Mesenchymal stem cell (in vitro differentiated cells and primary cell): ENCODE data around the gene KCNAB2. TPM values are rescaled to one million over a fixed set of nuclear protein-coding genes. Genes with fewer than 3 reads are reported as not detected.

ENCODE experiments used
- DNase-seq: peaks from one replicate; pipeline ENCODE4 v3.0.0-alpha.2; 2013
- H2AFZ ChIP-seq: one replicate; pipeline ENCODE4 v1.6.1; 2013; ENCODE audit warnings: low read depth, mild to moderate bottlenecking, control low read depth, inconsistent platforms, low read length, moderate library complexity
- H2AK5ac ChIP-seq: 2 replicates; pipeline ENCODE4 v1.6.1; 2013; ENCODE audit warnings: low read length, moderate library complexity, mild to moderate bottlenecking, inconsistent platforms; ENCODE audit not compliant: severe bottlenecking
- H2BK120ac ChIP-seq: one replicate; pipeline ENCODE4 v1.6.1; 2013; ENCODE audit warnings: low read depth, mild to moderate bottlenecking, inconsistent platforms, low read length, moderate library complexity
- H2BK12ac ChIP-seq, 2 experiments: one replicate each; pipeline ENCODE4 v1.6.1; 2013; ENCODE audit warnings: inconsistent platforms in 2 of 2, low read length in 2 of 2, mild to moderate bottlenecking in 2 of 2, moderate library complexity in 2 of 2, control low read depth in 1 of 2
- H2BK15ac ChIP-seq: one replicate; pipeline ENCODE4 v1.6.1; 2013; ENCODE audit warnings: mild to moderate bottlenecking, low read depth, inconsistent platforms; ENCODE audit not compliant: poor library complexity, severe bottlenecking
- H2BK5ac ChIP-seq: 2 replicates; pipeline ENCODE4 v1.6.1; 2013; ENCODE audit warnings: low read depth, mild to moderate bottlenecking, low read length, control low read depth, inconsistent platforms; ENCODE audit not compliant: poor library complexity, severe bottlenecking
- H3K14ac ChIP-seq, 2 experiments: one replicate each; pipeline ENCODE4 v1.6.1; 2013; ENCODE audit warnings: inconsistent platforms in 2 of 2, low read length in 2 of 2, control low read depth in 1 of 2, mild to moderate bottlenecking in 1 of 2, moderate library complexity in 1 of 2
- H3K18ac ChIP-seq, 2 experiments: one replicate each; pipeline ENCODE4 v1.6.1; 2013; ENCODE audit warnings: inconsistent platforms in 2 of 2, low read length in 2 of 2, control low read depth in 1 of 2, low read depth in 1 of 2, mild to moderate bottlenecking in 1 of 2
- H3K23ac ChIP-seq, 2 experiments: one replicate each; pipeline ENCODE4 v1.6.1; 2013; ENCODE audit warnings: inconsistent platforms in 2 of 2, low read length in 2 of 2, mild to moderate bottlenecking in 2 of 2, moderate library complexity in 2 of 2, control low read depth in 1 of 2
- H3K27ac ChIP-seq: 2 replicates; pipeline ENCODE4 v1.5.1; 2013; ENCODE audit warnings: mild to moderate bottlenecking, moderate library complexity, low read length, control low read depth, inconsistent platforms; ENCODE audit not compliant: poor library complexity, severe bottlenecking
- H3K27me3 ChIP-seq, 2 experiments: 2 replicates each; pipeline versions ENCODE4 v1.6.1 to v1.7.0; 2013; ENCODE audit warnings: low read length in 2 of 2, mild to moderate bottlenecking in 2 of 2, moderate library complexity in 2 of 2, control low read depth in 1 of 2, inconsistent platforms in 1 of 2; ENCODE audit not compliant: control insufficient read depth in 1 of 2, insufficient read depth in 1 of 2
- H3K36me3 ChIP-seq, 2 experiments: 2 replicates each; pipeline versions ENCODE4 v1.6.1 to v1.7.0; 2013; ENCODE audit warnings: low read length in 2 of 2, control low read depth in 1 of 2, inconsistent platforms in 1 of 2, low read depth in 1 of 2, mild to moderate bottlenecking in 1 of 2; ENCODE audit not compliant: insufficient read depth in 2 of 2, control insufficient read depth in 1 of 2
- H3K4ac ChIP-seq, 2 experiments: one replicate each; pipeline ENCODE4 v1.6.1; 2013; ENCODE audit warnings: inconsistent platforms in 2 of 2, low read length in 2 of 2, mild to moderate bottlenecking in 2 of 2, moderate library complexity in 2 of 2, control low read depth in 1 of 2, low read depth in 1 of 2
- H3K4me1 ChIP-seq: 2 replicates; pipeline ENCODE4 v1.6.1; 2013; ENCODE audit warnings: low read depth, low read length, control low read depth; ENCODE audit not compliant: control insufficient read depth, insufficient read depth
- H3K4me2 ChIP-seq: 2 replicates; pipeline ENCODE4 v1.6.1; 2013; ENCODE audit warnings: low read length, mild to moderate bottlenecking, inconsistent platforms; ENCODE audit not compliant: poor library complexity, severe bottlenecking
- H3K4me3 ChIP-seq, 2 experiments: 2 replicates each; pipeline versions ENCODE4 v1.5.1 to v1.7.0; 2013; ENCODE audit warnings: low read length in 2 of 2, mild to moderate bottlenecking in 2 of 2, control low read depth in 1 of 2, low read depth in 1 of 2; ENCODE audit not compliant: insufficient read depth in 1 of 2
- H3K79me1 ChIP-seq: replicated peaks from 2 replicates; pipeline ENCODE4 v1.6.1; 2013; ENCODE audit warnings: mild to moderate bottlenecking, control low read depth, low read length, inconsistent platforms; ENCODE audit not compliant: poor library complexity, severe bottlenecking
- H3K9ac ChIP-seq: 2 replicates; pipeline ENCODE4 v1.7.0; 2013; ENCODE audit warnings: mild to moderate bottlenecking, low read length, moderate library complexity
- H3K9me3 ChIP-seq: 2 replicates; pipeline ENCODE4 v1.7.0; 2013; ENCODE audit warnings: mild to moderate bottlenecking, low read length; ENCODE audit not compliant: control insufficient read depth
- H4K8ac ChIP-seq: one replicate; pipeline ENCODE4 v1.6.1; 2013; ENCODE audit warnings: inconsistent platforms, mild to moderate bottlenecking, low read length, moderate library complexity
- H4K91ac ChIP-seq: one replicate; pipeline ENCODE4 v1.6.1; 2013; ENCODE audit warnings: mild to moderate bottlenecking, low read length, inconsistent platforms
- WGBS: methylation state at CpG from one replicate; pipeline ENCODE4 v1.1.7; 2013; ENCODE audit warnings: mixed read lengths; 5-methylcytosine and 5-hydroxymethylcytosine counted together
- polyA plus RNA-seq, 2 experiments: library from polyadenylated mRNA; stranded (reverse); fragments of 200-250 nt; gene quantifications; one replicate each; pipeline ENCODE4 v1.2.3, GENCODE V29; 2013

Gene KCNAB2
- polyA plus RNA-seq (2013, experiment 1 of 2) = 1.0 TPM
- 0.92 TPM for polyA plus RNA-seq (2013, experiment 2 of 2)

- H4K8ac ChIP-seq = no peak within 1 kb of the TSS
- no peak within 1 kb of the TSS for H2AK5ac ChIP-seq
- no peak within 1 kb of the TSS for H3K4me2 ChIP-seq
- H3K4me1 ChIP-seq = no peaks in the 10 kb centered on the region
- H3K27ac ChIP-seq = no peak within 1 kb of the TSS
- no peak within 1 kb of the TSS for H4K91ac ChIP-seq
- no peak within 1 kb of the TSS for H3K9ac ChIP-seq
- no peak within 1 kb of the TSS for H3K23ac ChIP-seq
- no peak within 1 kb of the TSS for H2BK120ac ChIP-seq
- no peak for DNase-seq
- H2BK5ac ChIP-seq = no peak within 1 kb of the TSS
- H2AFZ ChIP-seq = no peak within 1 kb of the TSS
- no peaks in the 10 kb centered on the region for H3K9me3 ChIP-seq
- WGBS = 84% methylated on average over 15 of the region's 15 CpGs
- H3K36me3 ChIP-seq = no peaks in the 10 kb centered on the region
- H2BK12ac ChIP-seq = no peak within 1 kb of the TSS
- no peak within 1 kb of the TSS for H3K18ac ChIP-seq
- H3K27me3 ChIP-seq = peaks cover 13 to 15% of the 10 kb centered on the region in 2 experiments
- no peaks in the 10 kb centered on the region for H3K79me1 ChIP-seq
- H2BK15ac ChIP-seq = no peak within 1 kb of the TSS
- no peak within 1 kb of the TSS for H3K14ac ChIP-seq
- no peak within 1 kb of the TSS for H3K4me3 ChIP-seq
- no peak within 1 kb of the TSS for H3K4ac ChIP-seq
Measured at GRCh38 chr1:6045561-6045960, at the start of gene KCNAB2. Gene KCNAB2, plus strand, starts transcription at chr1:6045888. Its CDS starts 5,649 bp downstream, at chr1:6051537.

GRCh38 chr1:5996641-5997270 is 48.9 kb upstream of the KCNAB2 start:
- H3K4me1 ChIP-seq = peaks cover 10% of the 10 kb centered on the region
- H3K27ac ChIP-seq = no peak overlapping the region
- H3K14ac ChIP-seq = no peak overlapping the region
- no peaks in the 10 kb centered on the region for H3K9me3 ChIP-seq
- no peak overlapping the region for H2BK12ac ChIP-seq
- no peak overlapping the region for H3K4ac ChIP-seq
- no peak overlapping the region for H3K9ac ChIP-seq
- H3K18ac ChIP-seq = no peak overlapping the region
- H3K27me3 ChIP-seq = peaks cover 0 to 6% of the 10 kb centered on the region in 2 experiments
- H2BK120ac ChIP-seq = no peak overlapping the region
- H2AFZ ChIP-seq = no peak overlapping the region
- peaks cover 20% of the 10 kb centered on the region for H3K79me1 ChIP-seq
- WGBS = 91% methylated on average over 16 of the region's 16 CpGs
- no peak overlapping the region for H3K4me2 ChIP-seq
- H3K23ac ChIP-seq = no peak overlapping the region
- H3K36me3 ChIP-seq = peaks cover 0 to 10% of the 10 kb centered on the region in 2 experiments
- no peak overlapping the region for H4K8ac ChIP-seq
- no peak overlapping the region for H2AK5ac ChIP-seq
- no peak overlapping the region for H3K4me3 ChIP-seq
- no peak overlapping the region for H2BK15ac ChIP-seq
- no peak overlapping the region for H2BK5ac ChIP-seq
- no peak for DNase-seq
- H4K91ac ChIP-seq = no peak overlapping the region

- no peak overlapping the region for H3K4ac ChIP-seq
- no peak overlapping the region for H3K18ac ChIP-seq
- H2BK120ac ChIP-seq = no peak overlapping the region
- H3K36me3 ChIP-seq = peaks cover 0 to 10% of the 10 kb centered on the region in 2 experiments
- no peak overlapping the region for H3K23ac ChIP-seq
- no peak overlapping the region for H2BK12ac ChIP-seq
- no peak overlapping the region for H3K4me3 ChIP-seq
- H2BK5ac ChIP-seq = no peak overlapping the region
- no peak overlapping the region for H3K9ac ChIP-seq
- WGBS = 59% methylated on average over 5 of the region's 5 CpGs
- peaks cover 20% of the 10 kb centered on the region for H3K79me1 ChIP-seq
- no peak overlapping the region for H3K14ac ChIP-seq
- H4K91ac ChIP-seq = no peak overlapping the region
- no peak overlapping the region for H4K8ac ChIP-seq
- no peak overlapping the region for H2BK15ac ChIP-seq
- no peak overlapping the region for H3K27ac ChIP-seq
- peaks cover 14% of the 10 kb centered on the region for H3K4me1 ChIP-seq
- H2AK5ac ChIP-seq = no peak overlapping the region
- no peak overlapping the region for H3K4me2 ChIP-seq
- DNase-seq = no peak
- no peaks in the 10 kb centered on the region for H3K9me3 ChIP-seq
- peaks cover 0 to 6% of the 10 kb centered on the region in 2 experiments for H3K27me3 ChIP-seq
- no peak overlapping the region for H2AFZ ChIP-seq
Measured at GRCh38 chr1:5997316-5997715, 48.4 kb upstream of the KCNAB2 start.

GRCh38 chr1:5998051-5998905 is 47.4 kb upstream of the KCNAB2 start:
- Histone ChIP-seq H3K4me3 (no peak overlapping the region), H3K14ac (peak overlapping the region in 1 of 2 experiments; percentile 9), H3K4ac (no peak overlapping the region), H3K23ac (no peak overlapping the region), H3K4me1 (peaks cover 17% of the 10 kb centered on the region), H4K8ac (no peak overlapping the region), H3K79me1 (peaks cover 18% of the 10 kb centered on the region), H3K27me3 (peaks cover 0 to 10% of the 10 kb centered on the region in 2 experiments), H2BK12ac (no peak overlapping the region), H3K9me3 (no peaks in the 10 kb centered on the region), H4K91ac (no peak overlapping the region), H2BK5ac (no peak overlapping the region), H2AK5ac (no peak overlapping the region), H2BK15ac (no peak overlapping the region), H3K9ac (no peak overlapping the region), H3K18ac (no peak overlapping the region), H2AFZ (no peak overlapping the region), H3K36me3 (peaks cover 0 to 10% of the 10 kb centered on the region in 2 experiments), H3K4me2 (no peak overlapping the region), H3K27ac (no peak overlapping the region), H2BK120ac (no peak overlapping the region)
- DNase-seq = no peak
- 91% methylated on average over 9 of the region's 12 CpGs for WGBS
